ENCODE results near the gene PCBP4.

DNA sequence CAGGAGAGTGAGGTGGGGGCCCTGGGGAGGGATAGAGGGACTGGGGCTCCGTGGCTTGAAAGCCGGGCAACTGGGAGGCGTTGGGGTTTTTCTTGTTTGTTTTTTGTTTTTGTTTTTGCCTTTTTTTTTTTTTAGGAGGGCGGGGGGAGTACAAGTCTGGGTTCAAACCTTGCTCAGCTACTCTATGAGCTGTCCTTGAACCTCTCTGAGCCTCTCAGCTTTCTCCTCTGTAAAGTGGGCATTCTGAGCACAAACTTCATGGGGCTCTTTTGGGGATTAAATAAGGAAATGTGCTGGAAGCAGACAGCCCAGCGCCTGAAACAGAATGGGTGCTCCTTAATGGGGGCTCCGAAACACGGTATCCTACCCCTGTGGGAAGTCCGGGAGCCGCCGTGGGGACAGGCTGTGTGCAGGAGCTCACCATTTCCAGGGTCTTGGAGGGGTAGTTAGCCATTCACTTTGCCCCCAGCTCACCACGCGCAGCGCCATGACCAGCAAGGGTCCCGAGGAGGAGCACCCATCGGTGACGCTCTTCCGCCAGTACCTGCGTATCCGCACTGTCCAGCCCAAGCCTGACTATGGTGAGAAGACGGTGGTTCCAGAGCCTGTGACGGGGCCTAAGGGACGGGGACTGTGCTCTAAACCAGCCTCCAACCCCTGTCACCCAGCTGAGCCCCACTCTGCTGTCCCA lies 16.5 kb upstream of the PCBP4 start:
- TF ChIP-seq, protein P1, sequence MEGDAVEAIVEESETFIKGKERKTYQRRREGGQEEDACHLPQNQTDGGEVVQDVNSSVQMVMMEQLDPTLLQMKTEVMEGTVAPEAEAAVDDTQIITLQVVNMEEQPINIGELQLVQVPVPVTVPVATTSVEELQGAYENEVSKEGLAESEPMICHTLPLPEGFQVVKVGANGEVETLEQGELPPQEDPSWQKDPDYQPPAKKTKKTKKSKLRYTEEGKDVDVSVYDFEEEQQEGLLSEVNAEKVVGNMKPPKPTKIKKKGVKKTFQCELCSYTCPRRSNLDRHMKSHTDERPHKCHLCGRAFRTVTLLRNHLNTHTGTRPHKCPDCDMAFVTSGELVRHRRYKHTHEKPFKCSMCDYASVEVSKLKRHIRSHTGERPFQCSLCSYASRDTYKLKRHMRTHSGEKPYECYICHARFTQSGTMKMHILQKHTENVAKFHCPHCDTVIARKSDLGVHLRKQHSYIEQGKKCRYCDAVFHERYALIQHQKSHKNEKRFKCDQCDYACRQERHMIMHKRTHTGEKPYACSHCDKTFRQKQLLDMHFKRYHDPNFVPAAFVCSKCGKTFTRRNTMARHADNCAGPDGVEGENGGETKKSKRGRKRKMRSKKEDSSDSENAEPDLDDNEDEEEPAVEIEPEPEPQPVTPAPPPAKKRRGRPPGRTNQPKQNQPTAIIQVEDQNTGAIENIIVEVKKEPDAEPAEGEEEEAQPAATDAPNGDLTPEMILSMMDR (IDR thresholded peaks at IDR 0.05 in 4 of 5, conservative IDR thresholded peaks at IDR 0.05 in 1 of 5): no peak
- peak in 1 of 2 donors; percentile 39 for TF ChIP-seq POLR2A (IDR thresholded peaks at IDR 0.05)

All from gastrocnemius medialis (tissue), 4 donors.